ENCODE measurements around the gene S100A7A.
A peak's percentile ranks its signal among the peaks of the same experiment; 100 is the strongest.
"Not testable (repeated sequence)": the region's sequence is repeated elsewhere in the genome, so short reads cannot be mapped to it uniquely, and the experiment has no call there.

Gene S100A7A

GRCh38 chr1:153395776-153396175 lies 20.5 kb upstream of the S100A7A start:
- no peak for DNase-seq

DNA sequence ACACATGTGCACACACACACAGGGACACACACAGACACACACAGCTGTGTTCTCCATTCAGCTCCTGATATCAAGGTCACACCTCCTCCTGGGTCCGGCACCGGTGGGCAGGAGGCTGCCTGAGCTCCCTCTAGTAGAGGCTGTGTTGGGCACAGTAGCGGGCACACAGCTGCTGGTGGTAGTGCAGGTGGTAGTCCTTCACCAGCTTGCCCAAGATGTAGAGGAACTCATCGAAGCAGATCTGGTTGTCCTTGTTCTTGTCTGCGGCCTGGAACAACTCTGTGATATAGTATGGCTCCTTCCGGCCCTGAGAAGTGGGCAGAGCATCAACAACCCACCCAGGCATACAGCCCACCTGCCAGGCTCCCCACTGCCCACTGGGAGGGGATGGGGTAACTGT lies 19.9 kb upstream of the S100A7A start:
- no peak for DNase-seq

GRCh38 chr1:153397051-153397923 lies 19.0 kb upstream of the S100A7A start:
- DNase-seq, result no peak

DNA sequence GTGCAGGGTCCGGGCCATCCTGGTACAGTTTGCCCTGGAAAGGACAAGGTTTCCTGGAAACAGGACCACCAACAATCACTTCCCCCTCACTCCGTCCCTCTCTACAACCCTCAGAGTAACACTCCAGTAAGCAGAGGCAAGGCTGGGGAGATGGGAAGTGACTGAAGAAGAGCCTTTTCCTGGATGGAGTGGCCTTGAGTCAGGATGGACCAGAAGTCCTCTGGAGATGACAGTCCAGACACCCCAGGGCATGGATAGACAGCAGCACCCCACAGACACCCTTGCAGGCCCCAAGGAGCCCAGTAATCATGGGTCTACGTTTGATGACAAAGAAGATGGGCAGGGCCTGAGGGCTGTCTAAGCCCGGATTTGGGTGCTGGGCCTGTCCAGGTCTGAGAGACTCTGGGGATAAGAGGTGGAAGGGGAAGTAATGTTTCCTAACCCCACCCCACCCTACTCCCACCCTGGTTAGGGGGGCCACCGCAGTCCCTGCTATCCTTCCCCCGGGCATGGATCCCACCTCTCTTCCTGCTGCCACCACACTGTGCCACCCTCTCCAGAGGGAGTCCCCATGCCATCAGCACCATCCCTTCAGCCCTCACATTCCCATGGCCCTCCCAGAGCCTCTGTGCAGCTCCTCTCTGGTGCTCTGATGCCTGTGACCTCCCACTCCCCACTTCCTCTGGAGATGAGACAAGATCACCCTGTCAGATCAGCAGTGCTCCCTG lies 18.2 kb upstream of the S100A7A start:
- DNase-seq, result no peak

GRCh38 chr1:153399401-153400055 lies 16.8 kb upstream of the S100A7A start:
- no peak for DNase-seq

GRCh38 chr1:153400244-153400643 lies 16.1 kb upstream of the S100A7A start:
- DNase-seq, result no peak

DNA sequence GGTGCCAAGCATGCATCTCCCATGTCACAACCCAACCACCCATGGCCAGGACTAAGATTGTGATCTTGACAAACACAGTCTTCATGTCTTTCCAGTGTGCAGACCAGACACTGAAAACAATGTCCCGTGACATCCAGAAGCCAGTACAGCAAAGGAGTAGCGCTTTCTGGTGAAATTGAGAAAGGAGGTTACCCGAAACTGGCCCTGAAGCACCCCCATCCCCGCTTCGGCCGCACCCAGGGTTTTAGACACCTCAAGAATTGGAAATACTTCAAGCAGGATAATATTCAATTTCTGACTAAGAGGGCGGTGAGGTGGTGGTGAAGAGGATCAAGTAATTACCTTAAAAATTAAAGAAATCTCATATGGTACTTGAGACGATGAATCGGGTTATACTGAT lies 14.9 kb upstream of the S100A7A start:
- no peak for DNase-seq

DNA sequence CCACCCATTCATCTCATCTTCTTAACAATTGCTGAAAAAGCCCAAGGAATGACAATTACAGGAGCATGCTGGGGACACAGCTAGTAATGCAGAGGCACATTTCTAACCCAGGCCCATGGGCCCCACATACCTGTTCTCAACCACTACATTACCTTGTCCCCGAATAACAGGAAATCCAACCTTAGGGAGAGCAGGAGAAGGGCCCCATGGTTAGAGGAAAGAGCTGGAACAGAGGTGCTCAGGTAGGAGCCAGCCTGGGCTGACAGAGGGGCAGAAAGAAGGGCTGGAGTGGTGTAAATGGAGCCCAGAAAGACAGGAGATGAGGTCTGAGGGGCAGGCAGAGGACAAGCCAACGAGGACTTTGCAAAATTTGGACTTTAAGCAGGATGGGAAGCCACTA lies 14.1 kb upstream of the S100A7A start:
- DNase-seq, result no peak

- DNase-seq, result no peak
These were observed 12.8 kb upstream of the S100A7A start for GRCh38 chr1:153403421-153404085.

- DNase-seq, result no peak
These were observed 12.2 kb upstream of the S100A7A start for GRCh38 chr1:153404086-153404635.

DNA sequence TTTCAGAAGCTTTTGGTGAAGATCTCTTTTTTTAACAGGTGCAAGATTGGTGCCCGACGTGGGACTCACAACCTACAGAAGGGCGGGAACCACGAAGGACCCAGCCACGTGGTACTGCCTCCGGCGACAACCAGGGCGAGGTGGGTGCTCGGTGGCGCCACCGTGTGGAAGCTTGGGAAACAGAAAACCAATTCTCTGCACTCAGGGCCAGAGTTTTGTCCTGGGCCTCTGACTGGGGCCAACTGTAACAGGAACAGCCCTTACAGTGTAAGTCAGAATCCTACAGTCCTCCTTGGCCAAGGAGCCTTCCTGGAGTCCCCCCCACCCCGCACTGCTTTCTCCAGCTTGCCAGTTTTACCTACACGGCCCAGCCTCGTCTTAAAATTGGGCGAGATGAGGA lies 11.6 kb upstream of the S100A7A start:
- peak; percentile 54 to 61 for DNase-seq

- not testable (repeated sequence) for DNase-seq
These were observed 10.3 kb upstream of the S100A7A start for GRCh38 chr1:153405825-153406599.

DNA sequence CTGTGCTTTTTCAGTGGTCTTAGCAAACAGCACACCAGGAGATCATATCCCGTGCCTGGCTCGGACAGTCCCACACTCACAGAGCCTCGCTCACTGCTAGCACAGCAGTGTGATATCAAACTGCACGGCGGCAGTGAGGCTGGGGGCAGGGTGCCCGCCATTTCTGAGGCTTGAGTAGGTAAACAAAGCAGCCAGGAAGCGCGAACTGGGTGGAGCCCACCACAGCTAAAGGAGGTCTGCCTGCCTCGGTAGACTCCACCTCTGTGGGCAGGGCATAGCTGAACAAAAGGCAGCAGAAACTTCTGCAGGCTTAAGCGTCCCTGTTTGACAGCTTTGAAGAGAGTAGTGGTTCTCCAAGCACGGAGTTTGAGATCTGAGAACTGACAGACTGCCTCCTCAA lies 9.0 kb upstream of the S100A7A start:
- peak in 1 of 2 donors; percentile 9 for DNase-seq

DNA sequence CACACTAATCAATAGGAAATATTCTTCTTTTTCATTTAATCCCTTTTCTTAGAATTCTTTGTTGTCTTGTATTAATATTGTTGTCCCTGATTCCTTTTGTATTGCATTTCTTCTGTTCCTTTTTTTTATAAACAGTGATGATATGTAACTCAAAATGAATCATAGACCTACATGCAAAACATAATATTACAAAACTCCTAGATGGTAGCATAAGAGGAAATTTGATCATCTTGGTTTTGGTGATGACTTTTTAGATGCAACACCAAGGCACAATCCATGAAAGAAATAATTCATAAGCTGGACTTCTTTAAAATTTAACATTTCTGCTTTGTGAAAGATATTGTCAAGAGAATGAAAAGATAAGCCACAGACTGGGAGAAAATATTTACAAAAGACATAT lies 2.4 kb upstream of the S100A7A start:
- not testable (repeated sequence) for DNase-seq

DNA sequence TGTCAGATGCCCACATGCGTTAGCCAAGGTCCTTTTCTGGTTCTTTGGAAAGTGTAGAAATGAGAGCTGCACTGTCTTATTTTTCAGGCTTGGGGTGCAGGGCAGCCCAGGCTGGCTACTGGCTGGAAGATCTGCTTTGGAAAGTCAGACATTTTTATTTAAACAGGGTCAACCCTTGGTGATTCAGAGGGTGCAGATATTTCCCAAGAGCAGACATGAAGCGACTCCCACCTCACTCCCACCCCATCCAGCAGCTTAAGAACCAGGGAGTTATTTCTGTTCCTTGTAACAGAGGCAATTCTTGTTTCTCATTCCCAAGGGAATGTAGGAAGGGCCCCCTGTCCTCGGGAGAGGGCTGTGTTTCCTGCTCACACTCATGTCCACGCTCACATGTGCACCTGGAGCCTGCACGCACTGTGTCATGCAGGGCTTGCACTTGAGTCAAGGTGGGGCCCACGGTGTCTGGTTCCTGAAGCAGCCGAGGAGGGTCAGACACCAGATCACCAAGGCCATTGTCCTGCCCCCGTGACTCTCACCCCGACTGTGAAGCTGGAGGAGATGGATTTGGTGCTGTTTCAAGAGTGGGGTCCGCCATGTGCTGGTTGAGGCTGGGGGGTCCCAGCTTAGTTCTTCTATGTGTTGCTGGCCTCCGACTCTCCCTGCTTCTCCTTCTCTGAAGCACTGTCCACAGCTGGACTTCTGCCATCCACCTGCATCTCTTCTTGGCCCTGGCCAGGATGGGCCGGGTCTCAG lies 992 bp downstream of the S100A7A start:
- no peak for DNase-seq

DNA sequence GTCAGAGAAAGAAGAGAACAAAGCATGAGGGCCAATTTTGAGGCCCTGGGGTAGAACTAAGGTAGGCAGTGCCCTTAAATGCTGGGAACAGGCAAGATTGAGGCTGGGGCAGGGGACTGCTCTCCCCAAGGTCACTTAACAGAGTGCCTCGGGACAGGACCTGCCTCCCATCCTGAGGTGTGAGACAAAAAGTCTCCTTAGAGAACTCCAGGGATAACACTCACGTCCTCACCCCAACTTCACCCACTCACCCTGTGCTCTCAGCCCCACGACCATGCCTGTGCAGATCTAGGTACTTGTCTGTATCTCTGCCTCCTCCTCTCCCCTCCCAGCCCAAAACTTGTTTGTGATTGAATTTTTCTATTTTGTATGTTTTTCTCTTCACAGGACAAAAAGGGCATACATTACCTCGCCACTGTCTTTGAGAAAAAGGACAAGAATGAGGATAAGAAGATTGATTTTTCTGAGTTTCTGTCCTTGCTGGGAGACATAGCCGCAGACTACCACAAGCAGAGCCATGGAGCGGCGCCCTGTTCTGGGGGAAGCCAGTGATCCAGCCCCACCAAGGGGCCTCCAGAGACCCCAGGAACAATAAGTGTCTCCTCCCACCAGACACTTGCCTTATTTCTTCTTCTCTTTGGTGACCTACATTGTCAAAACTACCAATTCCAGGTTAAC lies 2.6 kb downstream of the S100A7A start:
- DNase-seq, result not testable (repeated sequence)

DNA sequence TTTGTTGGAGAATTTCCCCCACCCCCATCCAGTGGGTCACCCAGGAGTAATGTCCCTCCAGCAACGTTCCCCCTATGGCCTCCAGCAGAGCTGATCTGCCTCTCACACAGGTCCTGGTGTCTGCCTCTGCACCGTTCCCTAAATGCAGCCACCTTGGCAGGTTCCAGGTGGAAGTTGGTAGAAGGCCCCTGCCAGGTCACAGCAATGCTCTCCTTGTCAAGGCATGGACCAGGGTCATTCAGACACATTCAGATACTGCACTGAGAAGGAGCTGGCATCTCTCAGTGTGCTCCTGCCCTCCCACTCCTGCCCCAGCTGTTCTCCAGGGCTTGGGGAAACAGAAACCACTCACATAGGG lies 3.1 kb downstream of the S100A7A start:
- not testable (repeated sequence) for DNase-seq

DNA sequence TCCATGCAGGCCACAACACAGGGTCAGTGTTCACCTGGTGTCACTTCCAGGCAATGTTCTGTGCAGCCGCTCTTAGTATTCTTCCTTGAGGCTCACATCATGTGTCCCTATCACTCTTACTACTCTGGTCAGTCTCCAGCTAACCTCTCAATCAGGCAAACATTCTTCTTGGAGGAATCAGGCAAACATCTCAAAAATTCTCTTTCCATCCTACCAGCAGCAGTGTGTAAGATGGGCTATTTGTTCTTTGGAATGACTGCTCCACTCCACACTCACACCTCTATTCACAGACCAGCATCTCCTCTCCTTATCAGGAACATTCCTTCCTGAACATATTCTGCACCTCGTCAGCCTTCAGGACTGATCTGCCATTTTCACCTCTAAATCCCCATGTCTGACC lies 4.0 kb downstream of the S100A7A start:
- DNase-seq, result no peak

- peak; percentile 43 to 58 for DNase-seq
These were observed 6.2 kb downstream of the S100A7A start for GRCh38 chr1:153422450-153423068.

DNA sequence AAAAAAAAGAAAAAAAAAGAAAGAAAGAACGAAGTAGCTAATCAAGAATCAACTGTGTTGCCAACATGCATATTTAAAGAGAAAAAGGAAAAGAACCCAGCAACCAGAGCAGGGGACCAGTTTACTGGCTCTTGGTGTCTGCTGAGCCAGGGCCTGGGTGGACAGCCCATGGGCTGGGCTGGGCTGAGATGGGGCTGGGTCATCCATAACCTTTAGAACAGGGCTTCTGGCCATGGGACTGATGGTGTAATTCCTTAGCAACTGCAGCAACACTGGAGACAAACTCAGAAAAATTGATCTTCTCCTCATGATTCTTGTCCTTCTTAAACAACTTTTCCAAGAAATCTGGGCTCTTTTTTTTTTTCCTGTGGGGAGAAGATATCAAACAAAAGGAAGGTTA lies 10.5 kb downstream of the S100A7A start:
- DNase-seq, result no peak

Data from CD4-positive, alpha-beta T cell treated with Interleukin-1 beta for 1 hour (primary cell).